ENCODE results near the gene MAGI1. TPM values are rescaled to one million over a fixed set of nuclear protein-coding genes. Genes with fewer than 3 reads are reported as not detected.

Gene MAGI1
- total and polyA plus RNA-seq, 2 donors (not counting 1 experiment from before 2014, with no cell fraction given), result 15.7 to 23.7 TPM

GRCh38 chr3:65573548-65574116 lies 465.1 kb downstream of the MAGI1 start:
- no peak for DNase-seq (ENCODE audit: low read depth in 2 of 2)
- no peaks in the 10 kb centered on the region for H3K9me3 ChIP-seq (ENCODE audit: control insufficient read depth, insufficient read depth, low read depth, low read length)
- H2AFZ ChIP-seq (ENCODE audit: low read length), result no peak overlapping the region
- no peak overlapping the region for H3K27ac ChIP-seq (ENCODE audit: insufficient read depth, low read length)
- no peaks in the 10 kb centered on the region for H3K27me3 ChIP-seq (ENCODE audit: control insufficient read depth, insufficient read depth, low read length)
- no peak overlapping the region for H3K4me3 ChIP-seq (replicated peaks in 1 of 4; ENCODE audit: control extremely low read depth in 1 of 4, insufficient read depth in 1 of 4, low read depth in 3 of 4, low read length in 4 of 4)
- H3K4me2 ChIP-seq (ENCODE audit: extremely low read depth, insufficient read depth, low read length), result no peak overlapping the region
- H3K4me1 ChIP-seq (ENCODE audit: control insufficient read depth, extremely low read depth, insufficient read depth, low read length), result peaks cover 25% of the 10 kb centered on the region
- H4K20me1 ChIP-seq (ENCODE audit: control insufficient read depth, extremely low read depth, insufficient read depth, low read length), result no peaks in the 10 kb centered on the region
- H3K79me2 ChIP-seq (ENCODE audit: control insufficient read depth, insufficient read depth, low read length), result no peaks in the 10 kb centered on the region
- no peaks in the 10 kb centered on the region for H3K36me3 ChIP-seq (ENCODE audit: control insufficient read depth, insufficient read depth, low read length)
- TF ChIP-seq CTCF (conservative IDR thresholded peaks at IDR 0.05 in 1 of 2, IDR thresholded peaks at IDR 0.05 in 1 of 2; ENCODE audit: low read depth in 1 of 2, low read length in 2 of 2) (no peak), EZH2 (IDR thresholded peaks at IDR 0.05; ENCODE audit: low read length, missing control alignments) (no peak)
- no peak overlapping the region for H3K9ac ChIP-seq (ENCODE audit: insufficient read depth, low read length)

- no peak overlapping the region for H3K9ac ChIP-seq (ENCODE audit: insufficient read depth, low read length)
- DNase-seq (ENCODE audit: low read depth in 2 of 2), result peak in 1 of 2 donors; percentile 50
- no peaks in the 10 kb centered on the region for H3K27me3 ChIP-seq (ENCODE audit: control insufficient read depth, insufficient read depth, low read length)
- no peak overlapping the region for H3K4me2 ChIP-seq (ENCODE audit: extremely low read depth, insufficient read depth, low read length)
- H3K4me3 ChIP-seq (replicated peaks in 1 of 4; ENCODE audit: control extremely low read depth in 1 of 4, insufficient read depth in 1 of 4, low read depth in 3 of 4, low read length in 4 of 4), result no peak overlapping the region
- H3K79me2 ChIP-seq (ENCODE audit: control insufficient read depth, insufficient read depth, low read length), result no peaks in the 10 kb centered on the region
- TF ChIP-seq EZH2 (IDR thresholded peaks at IDR 0.05; ENCODE audit: low read length, missing control alignments) (no peak), CTCF (conservative IDR thresholded peaks at IDR 0.05 in 1 of 2, IDR thresholded peaks at IDR 0.05 in 1 of 2; ENCODE audit: low read depth in 1 of 2, low read length in 2 of 2) (no peak)
- H3K27ac ChIP-seq (ENCODE audit: insufficient read depth, low read length), result no peak overlapping the region
- H3K36me3 ChIP-seq (ENCODE audit: control insufficient read depth, insufficient read depth, low read length), result no peaks in the 10 kb centered on the region
- no peaks in the 10 kb centered on the region for H3K9me3 ChIP-seq (ENCODE audit: control insufficient read depth, insufficient read depth, low read depth, low read length)
- H3K4me1 ChIP-seq (ENCODE audit: control insufficient read depth, extremely low read depth, insufficient read depth, low read length), result peaks cover 20% of the 10 kb centered on the region
- H2AFZ ChIP-seq (ENCODE audit: low read length), result no peak overlapping the region
- H4K20me1 ChIP-seq (ENCODE audit: control insufficient read depth, extremely low read depth, insufficient read depth, low read length), result no peaks in the 10 kb centered on the region
Measured at GRCh38 chr3:65572175-65572777, 466.4 kb downstream of the MAGI1 start.

GRCh38 chr3:65569845-65570405 lies 468.8 kb downstream of the MAGI1 start:
- H3K4me3 ChIP-seq (replicated peaks in 1 of 4; ENCODE audit: control extremely low read depth in 1 of 4, insufficient read depth in 1 of 4, low read depth in 3 of 4, low read length in 4 of 4), result no peak overlapping the region
- no peak overlapping the region for H3K27ac ChIP-seq (ENCODE audit: insufficient read depth, low read length)
- H3K79me2 ChIP-seq (ENCODE audit: control insufficient read depth, insufficient read depth, low read length), result no peaks in the 10 kb centered on the region
- TF ChIP-seq EZH2 (IDR thresholded peaks at IDR 0.05; ENCODE audit: low read length, missing control alignments) (no peak), CTCF (conservative IDR thresholded peaks at IDR 0.05 in 1 of 2, IDR thresholded peaks at IDR 0.05 in 1 of 2; ENCODE audit: low read depth in 1 of 2, low read length in 2 of 2) (peak in 1 of 2 donors; percentile 31)
- no peaks in the 10 kb centered on the region for H4K20me1 ChIP-seq (ENCODE audit: control insufficient read depth, extremely low read depth, insufficient read depth, low read length)
- no peak overlapping the region for H2AFZ ChIP-seq (ENCODE audit: low read length)
- H3K9ac ChIP-seq (ENCODE audit: insufficient read depth, low read length), result no peak overlapping the region
- H3K36me3 ChIP-seq (ENCODE audit: control insufficient read depth, insufficient read depth, low read length), result no peaks in the 10 kb centered on the region
- DNase-seq (ENCODE audit: low read depth in 2 of 2), result no peak
- no peaks in the 10 kb centered on the region for H3K27me3 ChIP-seq (ENCODE audit: control insufficient read depth, insufficient read depth, low read length)
- H3K4me1 ChIP-seq (ENCODE audit: control insufficient read depth, extremely low read depth, insufficient read depth, low read length), result peaks cover 6% of the 10 kb centered on the region
- no peak overlapping the region for H3K4me2 ChIP-seq (ENCODE audit: extremely low read depth, insufficient read depth, low read length)
- no peaks in the 10 kb centered on the region for H3K9me3 ChIP-seq (ENCODE audit: control insufficient read depth, insufficient read depth, low read depth, low read length)
